ENCODE results near the gene TIPIN.
"Not testable (repeated sequence)": the region's sequence is repeated elsewhere in the genome, so short reads cannot be mapped to it uniquely, and the experiment has no call there.

Gene TIPIN

GRCh38 chr15:66386204-66387123 lies 30.0 kb upstream of the TIPIN start, which contains the start of gene MAP2K1:
Gene MAP2K1 (plus strand): TSS chr15:66386912. CDS start chr15:66387348, 436 bp downstream.
- DNase-seq (ENCODE audit: low read depth), result peak; percentile 96

GRCh38 chr15:66381376-66381775 lies 24.9 kb upstream of the TIPIN start:
- not testable (repeated sequence) for DNase-seq (ENCODE audit: low read depth)

- no peak for DNase-seq (ENCODE audit: low read depth)
Measured at GRCh38 chr15:66378814-66379430, 22.4 kb upstream of the TIPIN start.

GRCh38 chr15:66374179-66374578 lies 17.7 kb upstream of the TIPIN start:
- DNase-seq (ENCODE audit: low read depth), result no peak

GRCh38 chr15:66369773-66370651 lies 13.5 kb upstream of the TIPIN start:
- peak; percentile 37 for DNase-seq (ENCODE audit: low read depth)

- no peak for DNase-seq (ENCODE audit: low read depth)
Measured at GRCh38 chr15:66364944-66365528, 8.6 kb upstream of the TIPIN start.

GRCh38 chr15:66362776-66363175 lies 6.3 kb upstream of the TIPIN start:
- DNase-seq (ENCODE audit: low read depth), result no peak

GRCh38 chr15:66361745-66362460 lies 5.4 kb upstream of the TIPIN start:
- DNase-seq (ENCODE audit: low read depth), result not testable (repeated sequence)

GRCh38 chr15:66359740-66360139 lies 3.3 kb upstream of the TIPIN start:
- peak; percentile 13 for DNase-seq (ENCODE audit: low read depth)

- no peak for DNase-seq (ENCODE audit: low read depth)
Measured at GRCh38 chr15:66356077-66356358, 467 bp downstream of the TIPIN start.

- not testable (repeated sequence) for DNase-seq (ENCODE audit: low read depth)
Measured at GRCh38 chr15:66348530-66348929, 8.0 kb downstream of the TIPIN start.

- no peak for DNase-seq (ENCODE audit: low read depth)
Measured at GRCh38 chr15:66328771-66329170, 27.7 kb downstream of the TIPIN start.

- DNase-seq (ENCODE audit: low read depth), result no peak
Measured at GRCh38 chr15:66327736-66328135, 28.7 kb downstream of the TIPIN start.

- DNase-seq (ENCODE audit: low read depth), result no peak
Measured at GRCh38 chr15:66326051-66326450, 30.4 kb downstream of the TIPIN start.

GRCh38 chr15:66323312-66323928 lies 33.1 kb downstream of the TIPIN start:
- DNase-seq (ENCODE audit: low read depth), result no peak

GRCh38 chr15:66312144-66312543 lies 44.3 kb downstream of the TIPIN start:
- no peak for DNase-seq (ENCODE audit: low read depth)

GRCh38 chr15:66310786-66311185 lies 45.7 kb downstream of the TIPIN start:
- no peak for DNase-seq (ENCODE audit: low read depth)

GRCh38 chr15:66309828-66310227 lies 46.7 kb downstream of the TIPIN start:
- DNase-seq (ENCODE audit: low read depth), result no peak

- DNase-seq (ENCODE audit: low read depth), result no peak
Measured at GRCh38 chr15:66308531-66308930, 48.0 kb downstream of the TIPIN start.

- no peak for DNase-seq (ENCODE audit: low read depth)
Measured at GRCh38 chr15:66306381-66306780, 50.1 kb downstream of the TIPIN start.

- DNase-seq (ENCODE audit: low read depth), result not testable (repeated sequence)
Measured at GRCh38 chr15:66304425-66304824, 52.1 kb downstream of the TIPIN start.
